ENCODE data around the gene ICAM1.
A peak's percentile ranks its signal among the peaks of the same experiment; 100 is the strongest.

ICAM1 gene

GRCh38 chr19:10245189-10245939, 25.6 kb upstream of the ICAM1 start:
- no peak for DNase-seq

DNA sequence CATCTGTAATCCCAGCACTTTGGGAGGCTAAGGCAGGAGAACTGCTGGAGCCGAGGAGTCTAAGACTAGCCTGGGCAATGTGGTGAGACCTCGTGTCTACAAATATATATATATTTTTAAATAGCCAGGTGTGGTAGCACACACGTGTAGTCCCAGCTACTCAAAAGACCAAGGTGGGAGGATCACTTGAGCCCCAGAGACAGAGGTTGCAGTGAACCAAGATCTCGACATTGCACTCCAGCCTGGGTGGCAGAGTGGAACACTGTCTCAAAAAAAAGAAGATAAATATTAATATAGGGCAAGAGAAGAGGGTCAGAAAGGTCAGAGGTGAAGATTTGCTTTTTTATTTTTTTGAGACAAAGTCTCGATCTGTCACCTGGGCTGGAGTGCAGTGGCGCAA, 24.4 kb upstream of the ICAM1 start:
- DNase-seq, result no peak

GRCh38 chr19:10251792-10252694, 18.9 kb upstream of the ICAM1 start, which contains the start of gene MRPL4:
Gene MRPL4, plus strand, starts transcription at chr19:10252214. Its CDS starts 40 bp downstream, at chr19:10252254.
- DNase-seq, result peak; percentile 100

DNA sequence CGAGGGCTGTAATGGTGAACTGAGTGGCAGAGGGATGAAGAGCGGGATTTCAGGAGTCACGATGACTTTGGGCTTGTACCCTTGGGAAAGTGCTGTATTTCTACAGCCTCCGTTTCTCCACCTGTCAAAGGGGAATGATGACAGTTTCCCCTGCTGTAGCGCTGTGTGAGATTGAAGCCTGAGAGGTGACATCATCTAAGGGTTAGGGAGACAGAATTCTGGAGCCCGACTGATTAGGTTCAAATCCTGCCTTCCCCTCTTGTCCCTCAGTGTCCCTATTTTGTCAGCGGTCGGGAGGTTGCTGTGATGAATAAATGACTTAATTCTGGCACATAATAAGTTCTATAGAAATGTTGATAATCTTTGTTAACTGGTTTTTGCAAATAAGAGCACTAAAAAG, 18.2 kb upstream of the ICAM1 start:
- DNase-seq, result no peak

GRCh38 chr19:10254244-10254643, 16.7 kb upstream of the ICAM1 start:
- no peak for DNase-seq

DNA sequence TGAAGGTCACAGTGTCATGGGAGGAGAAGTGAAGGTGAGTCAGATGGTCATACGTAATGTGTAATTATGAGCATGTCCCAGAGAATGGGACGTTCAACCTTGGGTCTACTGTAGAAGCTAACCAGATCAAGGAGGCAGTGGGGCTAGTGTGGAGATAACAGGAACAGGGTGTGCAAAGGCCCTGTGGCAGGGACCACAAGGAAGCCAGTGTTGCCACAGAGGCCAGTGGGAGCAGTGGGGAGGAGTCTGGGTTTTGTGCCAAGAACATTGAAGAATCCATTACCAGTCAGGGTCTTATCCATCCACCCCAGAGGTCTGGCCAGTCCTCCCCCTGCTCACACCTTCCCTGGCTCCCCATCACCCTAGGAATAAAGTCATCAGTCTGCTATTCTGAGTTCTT, 15.6 kb upstream of the ICAM1 start:
- no peak for DNase-seq

DNA sequence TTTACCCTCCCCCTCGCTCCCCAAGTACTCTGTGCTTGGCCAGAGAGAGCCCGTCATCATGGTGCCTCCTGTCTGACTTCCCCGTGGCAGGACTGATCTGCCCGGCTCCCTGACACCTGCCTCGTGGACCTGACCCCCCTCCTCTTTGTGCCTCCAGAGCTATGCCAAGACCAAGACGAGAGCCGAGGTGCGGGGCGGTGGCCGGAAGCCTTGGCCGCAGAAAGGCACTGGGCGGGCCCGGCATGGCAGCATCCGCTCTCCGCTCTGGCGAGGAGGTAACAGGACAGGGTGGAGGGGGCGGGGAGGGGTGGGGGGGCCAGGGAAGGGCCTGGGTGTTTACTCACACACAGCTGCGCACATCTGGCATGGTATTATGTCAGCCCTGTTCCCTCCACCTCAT, 14.4 kb upstream of the ICAM1 start:
- DNase-seq, result no peak

- no peak for DNase-seq
Measured at GRCh38 chr19:10256970-10257615, 13.8 kb upstream of the ICAM1 start.

DNA sequence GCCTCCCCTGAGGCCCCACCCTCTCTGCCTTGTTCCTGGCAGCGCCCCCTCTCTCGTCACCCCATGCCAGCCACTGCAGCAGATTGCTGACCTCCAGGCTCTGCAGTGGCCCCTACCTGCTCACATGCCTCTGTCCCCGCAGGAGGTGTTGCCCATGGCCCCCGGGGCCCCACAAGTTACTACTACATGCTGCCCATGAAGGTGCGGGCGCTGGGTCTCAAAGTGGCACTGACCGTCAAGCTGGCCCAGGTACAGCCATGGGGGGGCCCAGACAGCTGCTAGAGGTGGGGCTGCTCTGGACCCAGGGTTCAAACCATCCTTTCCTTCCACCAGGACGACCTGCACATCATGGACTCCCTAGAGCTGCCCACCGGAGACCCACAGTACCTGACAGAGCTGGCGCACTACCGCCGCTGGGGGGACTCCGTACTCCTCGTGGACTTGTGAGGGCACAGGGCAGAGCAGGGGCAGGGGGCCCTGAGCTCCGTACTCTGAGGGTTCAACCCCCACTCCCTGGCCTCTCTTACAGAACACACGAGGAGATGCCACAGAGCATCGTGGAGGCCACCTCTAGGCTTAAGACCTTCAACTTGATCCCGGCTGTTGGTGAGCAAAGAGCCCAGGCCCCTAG, 12.7 kb upstream of the ICAM1 start:
- DNase-seq, result no peak

GRCh38 chr19:10259162-10259905, 11.6 kb upstream of the ICAM1 start:
- peak; percentile 78 for DNase-seq

- no peak for DNase-seq
Measured at GRCh38 chr19:10260141-10260584, 10.8 kb upstream of the ICAM1 start.

DNA sequence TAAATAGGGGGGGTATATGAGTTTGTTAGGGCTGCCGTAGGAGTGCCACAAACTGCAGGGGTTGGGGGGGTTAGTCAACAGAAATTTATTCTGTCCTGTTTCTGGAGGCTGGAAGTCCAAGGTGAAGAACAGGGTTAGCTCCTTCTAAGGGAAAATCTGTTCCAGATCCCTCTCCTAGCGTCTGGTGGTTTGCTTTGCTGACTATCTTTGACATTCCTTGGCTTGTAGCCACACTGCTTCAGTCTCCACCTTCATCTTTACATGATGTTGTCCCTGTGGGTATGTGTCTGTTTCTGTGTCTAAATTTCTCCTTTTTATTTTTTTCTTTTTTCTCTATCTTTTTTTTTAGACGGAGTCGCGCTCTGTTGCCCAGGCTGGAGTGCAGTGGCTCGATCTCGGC, 8.1 kb upstream of the ICAM1 start:
- no peak for DNase-seq

GRCh38 chr19:10266706-10267105, 4.2 kb upstream of the ICAM1 start:
- no peak for DNase-seq

GRCh38 chr19:10268071-10268470, 2.8 kb upstream of the ICAM1 start:
- DNase-seq, result no peak

GRCh38 chr19:10269333-10270179, 1.4 kb upstream of the ICAM1 start:
- peak; percentile 86 for DNase-seq

GRCh38 chr19:10270180-10270615, 722 bp upstream of the ICAM1 start:
- no peak for DNase-seq

DNA sequence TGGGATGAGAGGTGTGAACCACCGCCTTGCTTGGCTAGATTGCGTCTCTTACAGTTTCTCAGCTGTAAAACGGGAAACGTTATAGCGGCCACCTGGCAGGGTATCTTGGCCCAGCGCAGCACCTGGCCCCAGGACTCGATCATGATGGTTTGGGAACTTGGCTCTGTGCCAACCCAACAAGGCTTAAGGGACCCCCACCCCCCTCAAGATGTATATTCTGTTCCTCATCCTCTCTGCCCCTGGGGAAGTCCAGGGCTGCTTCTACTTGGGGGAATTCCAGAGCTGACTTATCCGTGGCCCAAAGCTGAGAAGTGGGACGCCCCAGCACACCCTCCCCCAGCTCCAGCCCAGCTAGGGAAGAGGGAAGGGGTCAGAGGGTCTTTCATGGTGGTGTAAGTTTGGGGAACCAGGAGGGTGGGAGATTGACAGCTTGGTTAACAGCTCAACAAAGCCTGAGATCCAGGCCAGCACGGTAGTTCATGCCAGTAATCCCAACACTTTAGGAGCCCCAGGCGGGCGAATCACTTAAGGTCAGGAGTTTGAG, 695 bp downstream of the ICAM1 start:
- DNase-seq, result peak; percentile 13

GRCh38 chr19:10274589-10274988, 3.7 kb downstream of the ICAM1 start:
- DNase-seq, result no peak

DNA sequence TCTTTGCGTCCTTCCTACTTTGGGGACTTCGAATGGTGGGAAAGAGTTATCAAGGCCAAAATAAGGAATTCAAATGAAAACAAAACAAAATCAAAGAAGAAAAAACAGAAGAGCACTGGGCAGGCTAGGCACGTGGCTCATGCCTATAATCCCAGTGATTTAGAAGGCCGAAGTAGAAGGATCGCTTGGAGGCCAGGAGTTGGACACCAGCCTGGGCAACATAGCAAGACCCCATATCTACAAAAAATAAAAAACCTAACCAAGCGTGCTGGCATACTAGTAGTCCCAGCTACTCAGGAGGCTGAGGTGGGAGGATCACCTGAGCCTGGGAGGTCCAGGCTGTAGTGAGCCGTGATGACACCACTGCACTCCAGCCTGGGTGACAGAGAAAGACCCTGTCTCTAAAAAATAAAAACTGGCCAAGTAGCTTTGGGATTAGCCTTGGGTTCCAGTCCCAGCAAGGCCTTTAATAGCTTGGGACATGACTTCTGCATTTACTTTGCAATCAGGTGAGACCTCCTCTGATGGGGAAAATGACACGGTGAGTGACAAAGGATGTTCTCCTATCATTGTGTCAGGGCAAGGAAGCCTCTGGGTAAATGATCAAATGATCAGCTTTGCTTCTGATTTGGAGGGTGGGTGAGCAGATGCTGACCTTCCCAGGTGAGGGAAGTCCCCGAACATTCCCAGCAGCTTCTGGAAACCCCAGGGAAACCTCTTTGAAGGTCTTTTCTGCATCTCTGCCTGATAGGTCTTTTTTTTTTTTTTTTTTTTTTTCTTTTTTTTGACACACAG, 7.1 kb downstream of the ICAM1 start:
- no peak for DNase-seq

DNA sequence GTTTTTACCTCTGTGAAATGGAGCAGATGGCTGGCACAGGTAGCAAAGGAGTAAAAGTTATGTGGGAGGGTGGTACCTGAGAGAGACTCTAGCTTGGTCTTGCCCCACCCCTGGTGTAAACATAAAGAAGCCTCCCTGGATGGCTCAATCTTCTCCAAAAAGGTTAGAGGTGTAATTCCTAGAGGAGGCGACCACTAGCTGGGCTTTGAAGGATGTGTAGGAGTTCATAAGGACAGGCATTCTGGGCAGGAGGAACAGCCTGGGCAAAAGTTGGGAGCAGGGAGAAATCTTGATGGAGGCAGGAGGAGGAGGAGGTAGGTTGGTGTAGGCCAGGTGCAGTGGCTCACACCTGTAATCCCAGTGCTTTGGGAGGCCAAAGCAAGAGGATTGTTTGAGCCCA, 8.0 kb downstream of the ICAM1 start:
- DNase-seq, result no peak
